ENCODE measurements around the gene MAG. TPM values are rescaled to one million over a fixed set of nuclear protein-coding genes. Genes with fewer than 3 reads are reported as not detected.

The MAG gene
- total RNA-seq, 4 donors from 2014 or later: 1.7 to 19.2 (median 2.7) TPM; not detected in 1

- H3K4me1 ChIP-seq: peaks cover 0 to 10% of the 10 kb centered on the region in 2 donors
- WGBS, 2 donors: 87 to 91% methylated on average over 13 to 15 of the region's 16 CpGs
- no peaks in the 10 kb centered on the region for H3K27me3 ChIP-seq
- no peak overlapping the region for H3K4me3 ChIP-seq (replicated peaks in 1 of 3)
- H3K36me3 ChIP-seq: no peaks in the 10 kb centered on the region
- H3K9me3 ChIP-seq: no peaks in the 10 kb centered on the region
- TF ChIP-seq CTCF (IDR thresholded peaks at IDR 0.05): no peak
- no peak for TF ChIP-seq POLR2A (IDR thresholded peaks at IDR 0.05)
- H3K27ac ChIP-seq: no peak overlapping the region
- intact Hi-C loops (cut with DNase I): no loop called here
- no peak for DNase-seq
Observed at GRCh38 chr19:35302446-35302845, 10.5 kb downstream of the MAG start.

GRCh38 chr19:35303357-35303915 is 11.5 kb downstream of the MAG start:
- Histone ChIP-seq H3K36me3 (no peaks in the 10 kb centered on the region), H3K27ac (no peak overlapping the region), H3K9me3 (no peaks in the 10 kb centered on the region), H3K4me1 (peaks cover 7 to 20% of the 10 kb centered on the region in 2 donors), H3K4me3 (replicated peaks in 1 of 3) (no peak overlapping the region), H3K27me3 (no peaks in the 10 kb centered on the region)
- intact Hi-C loops (cut with DNase I): no loop called here
- WGBS, 2 donors: 82% methylated on average over 6 of the region's 6 CpGs
- TF ChIP-seq CTCF (IDR thresholded peaks at IDR 0.05) (no peak), POLR2A (IDR thresholded peaks at IDR 0.05) (no peak)
- DNase-seq: no peak

- intact Hi-C loops (cut with DNase I): no loop called here
- Histone ChIP-seq H3K4me3 (replicated peaks in 1 of 3) (no peak overlapping the region), H3K36me3 (no peaks in the 10 kb centered on the region), H3K27me3 (no peaks in the 10 kb centered on the region), H3K4me1 (peaks cover 7 to 26% of the 10 kb centered on the region in 2 donors), H3K27ac (no peak overlapping the region), H3K9me3 (no peaks in the 10 kb centered on the region)
- TF ChIP-seq CTCF (IDR thresholded peaks at IDR 0.05) (no peak), POLR2A (IDR thresholded peaks at IDR 0.05) (no peak)
- DNase-seq: no peak
- WGBS, 2 donors: 81% methylated on average over 11 of the region's 11 CpGs
Observed at GRCh38 chr19:35304036-35304435, 12.1 kb downstream of the MAG start.

- intact Hi-C loops (cut with DNase I): no loop called here
- no peak for DNase-seq
- WGBS, 2 donors: 67 to 86% methylated on average over 6 of the region's 6 CpGs
- no peaks in the 10 kb centered on the region for H3K27me3 ChIP-seq
- H3K9me3 ChIP-seq: no peaks in the 10 kb centered on the region
- H3K4me3 ChIP-seq (replicated peaks in 1 of 3): no peak overlapping the region
- H3K4me1 ChIP-seq: peaks cover 11 to 37% of the 10 kb centered on the region in 2 donors
- no peak overlapping the region for H3K27ac ChIP-seq
- no peaks in the 10 kb centered on the region for H3K36me3 ChIP-seq
- TF ChIP-seq CTCF (IDR thresholded peaks at IDR 0.05) (no peak), POLR2A (IDR thresholded peaks at IDR 0.05) (no peak)
Observed at GRCh38 chr19:35305181-35305580, 13.2 kb downstream of the MAG start.

GRCh38 chr19:35306473-35307246 is 14.7 kb downstream of the MAG start:
- DNase-seq: peak in 1 of 2 donors; percentile 27
- Histone ChIP-seq H3K4me3 (replicated peaks in 1 of 3) (no peak overlapping the region), H3K27ac (peak overlapping the region in 2 of 3 donors; percentile 14 to 19), H3K4me1 (peaks cover 11 to 39% of the 10 kb centered on the region in 2 donors), H3K36me3 (no peaks in the 10 kb centered on the region), H3K27me3 (no peaks in the 10 kb centered on the region), H3K9me3 (no peaks in the 10 kb centered on the region)
- intact Hi-C loops (cut with DNase I): no loop called here
- 65 to 71% methylated on average over 17 to 20 of the region's 20 CpGs for WGBS, 2 donors
- peak in 1 of 6 experiments; percentile 12 for TF ChIP-seq CTCF (IDR thresholded peaks at IDR 0.05)
- no peak for TF ChIP-seq POLR2A (IDR thresholded peaks at IDR 0.05)

All from thyroid gland (tissue), 4 donors.